ENCODE measurements around the gene KLF16. TPM values are rescaled to one million over a fixed set of nuclear protein-coding genes. Genes with fewer than 3 reads are reported as not detected.

Gene KLF16
- total and polyA plus RNA-seq, 10 of the 15 experiments (the other 5 are each of a cell fraction or from before 2014, with no cell fraction given), result 0.03 to 41.2 (median 2.6) TPM

GRCh38 chr19:1816530-1817298, 46.7 kb downstream of the KLF16 start:
- no peak overlapping the region for H3K27ac ChIP-seq (ENCODE audit: control insufficient read depth, insufficient read depth)

More at GRCh38 chr19:1816530-1817298, 46.7 kb downstream of the KLF16 start:
- FAIRE-seq, result no peak
- Histone ChIP-seq H4K20me1 (ENCODE audit: control insufficient read depth, insufficient read depth) (no peaks in the 10 kb centered on the region), H3K4me1 (ENCODE audit: control insufficient read depth, insufficient read depth, low read length) (peaks cover 3% of the 10 kb centered on the region; the same call in 1 of the 2 replicates), H3K79me2 (ENCODE audit: control insufficient read depth, insufficient read depth, low read length) (no peaks in the 10 kb centered on the region), H3K9me3 (replicated peaks; ENCODE audit: control insufficient read depth, insufficient read depth, low read length) (no peaks in the 10 kb centered on the region), H3K4me2 (ENCODE audit: control insufficient read depth, insufficient read depth) (no peak overlapping the region), H2AFZ (ENCODE audit: control insufficient read depth, low read depth, low read length) (no peak overlapping the region), H3K4me3 (no peak overlapping the region), H3K9ac (ENCODE audit: control insufficient read depth, insufficient read depth, low read length) (no peak overlapping the region), H3K36me3 (ENCODE audit: control insufficient read depth in 2 of 2, insufficient read depth in 2 of 2, low read length in 1 of 2) (peaks cover 6 to 33% of the 10 kb centered on the region in 2 experiments; a peak in 3 of 4 replicates), H3K27me3 (replicated peaks in 1 of 2; ENCODE audit: control insufficient read depth in 2 of 2, insufficient read depth in 2 of 2, low read length in 1 of 2) (no peaks in the 10 kb centered on the region)
- ChIA-PET SMC1A (ENCODE audit: uncharacterized antibody, unreplicated experiment) (no interaction called here), CTCF (no interaction called here), POLR2A (no interaction called here), RAD21 (ENCODE audit: unreplicated experiment) (no interaction called here)
- DNase-seq (ENCODE audit: low read depth, low spot score), result no peak
- TF ChIP-seq MYC (IDR thresholded peaks at IDR 0.05; ENCODE audit: insufficient read depth, insufficient read length, insufficient replicate concordance, low read length, severe bottlenecking), result no peak
- TF ChIP-seq NFIC (IDR thresholded peaks at IDR 0.05; ENCODE audit: low read depth, low read length), result no peak
- TF ChIP-seq SP1 (IDR thresholded peaks at IDR 0.05; ENCODE audit: low read depth, low read length), result no peak
- TF ChIP-seq MTA2 (IDR thresholded peaks at IDR 0.05; ENCODE audit: low read depth), result no peak
- no peak for TF ChIP-seq KLF5 (IDR thresholded peaks at IDR 0.05; ENCODE audit: partially characterized antibody)
- no peak for TF ChIP-seq IKZF1 (conservative IDR thresholded peaks at IDR 0.05)
- TF ChIP-seq PRDM15 (CRISPR knock-in tag; IDR thresholded peaks at IDR 0.05), result no peak
- TF ChIP-seq RUNX3 (IDR thresholded peaks at IDR 0.05; ENCODE audit: low read length), result no peak
- no peak for TF ChIP-seq TBL1XR1 (IDR thresholded peaks at IDR 0.05; ENCODE audit: low read depth, low read length)
- no peak for TF ChIP-seq SIX5 (IDR thresholded peaks at IDR 0.05; ENCODE audit: low read depth, low read length, severe bottlenecking)
- no peak for TF ChIP-seq CBFB (IDR thresholded peaks at IDR 0.05; ENCODE audit: low read depth)
- TF ChIP-seq RAD21 (IDR thresholded peaks at IDR 0.05; ENCODE audit: insufficient read depth, low read depth, low read length), result no peak
- BruUV-seq (replicated peaks), result no TSS peak
- WGBS (ENCODE audit: insufficient coverage, insufficient replicate concordance, low lambda C conversion rate, missing lambda C conversion rate), result 92% methylated on average over 36 of the region's 36 CpGs
- in situ Hi-C loops (cut with MboI), result no loop called here
- no peak for ATAC-seq
- intact Hi-C loops (cut with micrococcal nuclease; ENCODE audit: unreplicated experiment), result no loop called here
